ENCODE data around the gene ROR1.

The ROR1 gene

DNA sequence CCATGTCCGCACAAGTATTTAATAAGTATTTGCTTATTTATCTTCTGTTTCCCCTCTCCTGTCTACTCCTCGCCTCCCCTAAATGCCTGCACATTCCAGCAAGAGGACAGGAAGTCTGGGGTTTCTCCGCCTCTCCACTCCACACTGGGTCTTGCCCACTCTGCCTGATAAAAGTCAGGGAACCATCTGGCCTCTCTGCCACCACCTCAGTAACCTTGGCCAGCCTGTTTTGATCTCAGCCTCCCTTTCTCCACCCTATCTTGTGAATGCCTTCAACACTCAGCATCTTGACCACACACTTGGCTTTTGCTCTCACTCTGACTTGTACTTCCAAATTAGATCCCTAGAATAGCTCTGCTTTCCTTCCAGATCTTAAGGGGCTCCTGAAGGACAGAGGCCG, 264.3 kb downstream of the ROR1 start:
- H3K4me3 ChIP-seq (ENCODE audit: control insufficient read depth, low read depth, low read length): no peak overlapping the region
- DNase-seq (ENCODE audit: low read depth): peak; percentile 56
- TF ChIP-seq, protein P1, sequence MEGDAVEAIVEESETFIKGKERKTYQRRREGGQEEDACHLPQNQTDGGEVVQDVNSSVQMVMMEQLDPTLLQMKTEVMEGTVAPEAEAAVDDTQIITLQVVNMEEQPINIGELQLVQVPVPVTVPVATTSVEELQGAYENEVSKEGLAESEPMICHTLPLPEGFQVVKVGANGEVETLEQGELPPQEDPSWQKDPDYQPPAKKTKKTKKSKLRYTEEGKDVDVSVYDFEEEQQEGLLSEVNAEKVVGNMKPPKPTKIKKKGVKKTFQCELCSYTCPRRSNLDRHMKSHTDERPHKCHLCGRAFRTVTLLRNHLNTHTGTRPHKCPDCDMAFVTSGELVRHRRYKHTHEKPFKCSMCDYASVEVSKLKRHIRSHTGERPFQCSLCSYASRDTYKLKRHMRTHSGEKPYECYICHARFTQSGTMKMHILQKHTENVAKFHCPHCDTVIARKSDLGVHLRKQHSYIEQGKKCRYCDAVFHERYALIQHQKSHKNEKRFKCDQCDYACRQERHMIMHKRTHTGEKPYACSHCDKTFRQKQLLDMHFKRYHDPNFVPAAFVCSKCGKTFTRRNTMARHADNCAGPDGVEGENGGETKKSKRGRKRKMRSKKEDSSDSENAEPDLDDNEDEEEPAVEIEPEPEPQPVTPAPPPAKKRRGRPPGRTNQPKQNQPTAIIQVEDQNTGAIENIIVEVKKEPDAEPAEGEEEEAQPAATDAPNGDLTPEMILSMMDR (conservative IDR thresholded peaks at IDR 0.05; ENCODE audit: control insufficient read depth, insufficient read depth, low read depth, low read length): no peak

GRCh38 chr1:64038965-64039364, 265.1 kb downstream of the ROR1 start:
- TF ChIP-seq, protein P1 (conservative IDR thresholded peaks at IDR 0.05; ENCODE audit: control insufficient read depth, insufficient read depth, low read depth, low read length): no peak

DNA sequence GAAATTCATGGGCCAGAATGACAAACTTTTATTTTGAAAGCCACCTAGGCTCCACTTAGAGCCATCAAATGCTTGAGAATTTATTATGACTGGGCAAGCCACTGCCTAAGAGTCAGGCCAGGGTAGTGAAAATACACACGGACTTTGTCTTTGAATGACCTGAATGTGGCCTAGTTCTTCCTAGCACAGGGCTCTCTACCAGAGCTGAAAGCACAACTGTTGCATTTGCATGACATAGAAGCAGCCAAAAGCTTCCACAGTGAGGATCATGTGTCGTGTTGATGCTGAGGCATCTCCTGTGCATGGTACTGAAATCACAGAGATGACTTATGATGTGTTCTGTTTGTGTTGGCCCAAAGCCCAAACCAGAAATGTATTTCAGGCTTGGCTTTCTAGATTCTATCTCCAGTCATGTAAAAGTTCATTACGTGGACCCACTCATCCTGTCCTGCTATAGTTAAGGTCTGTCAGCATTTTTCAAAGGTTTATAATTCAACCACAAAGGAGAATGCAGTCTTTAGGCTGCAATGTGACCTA, 265.6 kb downstream of the ROR1 start:
- no peak overlapping the region for H3K4me3 ChIP-seq (ENCODE audit: control insufficient read depth, low read depth, low read length)
- peak; percentile 100 for DNase-seq (ENCODE audit: low read depth)
- TF ChIP-seq, protein P1 (conservative IDR thresholded peaks at IDR 0.05; ENCODE audit: control insufficient read depth, insufficient read depth, low read depth, low read length): no peak

More at GRCh38 chr1:64038965-64039364, 265.1 kb downstream of the ROR1 start:
- no peak overlapping the region for H3K4me3 ChIP-seq (ENCODE audit: control insufficient read depth, low read depth, low read length)
- DNase-seq (ENCODE audit: low read depth): peak; percentile 78

GRCh38 chr1:64041371-64042131, 267.7 kb downstream of the ROR1 start:
- TF ChIP-seq, protein P1 (conservative IDR thresholded peaks at IDR 0.05; ENCODE audit: control insufficient read depth, insufficient read depth, low read depth, low read length): no peak
- H3K4me3 ChIP-seq (ENCODE audit: control insufficient read depth, low read depth, low read length): no peak overlapping the region
- no peak for DNase-seq (ENCODE audit: low read depth)

DNA sequence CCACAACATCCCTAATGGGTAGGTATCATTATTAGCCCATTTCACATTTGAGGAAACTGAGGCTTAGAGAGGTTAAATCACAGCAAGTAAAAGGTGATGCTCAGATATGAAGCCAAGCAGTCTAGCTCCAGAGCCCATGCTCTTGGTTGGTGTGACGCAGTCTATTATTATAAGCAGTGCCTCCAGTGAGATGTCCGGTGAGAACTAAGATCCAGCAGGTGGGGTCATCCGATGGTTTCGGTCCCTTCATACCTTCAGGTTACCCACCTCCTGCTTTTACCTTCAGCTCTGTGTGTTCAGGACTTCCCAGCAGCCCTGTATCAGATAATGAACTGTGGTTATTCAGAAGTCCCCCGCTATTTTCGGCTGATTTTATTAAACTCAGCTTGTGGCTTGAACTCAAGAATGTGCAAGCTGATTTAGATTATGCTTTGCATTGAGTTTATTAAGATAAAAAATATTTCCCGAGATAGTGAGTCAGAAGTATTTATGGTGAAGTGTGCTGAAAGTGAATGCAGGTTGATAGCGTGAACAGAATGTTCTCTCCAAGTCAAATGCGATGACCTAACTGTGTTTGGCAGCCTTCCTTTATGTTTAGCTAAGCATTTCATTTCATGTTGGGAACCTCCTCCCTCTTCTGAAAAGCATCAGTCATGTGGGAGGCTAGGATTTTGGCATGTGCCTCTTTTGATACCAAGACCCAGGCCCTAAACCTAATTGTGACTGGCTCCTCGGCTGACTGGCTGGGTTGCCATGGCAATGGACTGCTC, 268.7 kb downstream of the ROR1 start:
- peak; percentile 100 for DNase-seq (ENCODE audit: low read depth)
- TF ChIP-seq, protein P1 (conservative IDR thresholded peaks at IDR 0.05; ENCODE audit: control insufficient read depth, insufficient read depth, low read depth, low read length): no peak
- H3K4me3 ChIP-seq (ENCODE audit: control insufficient read depth, low read depth, low read length): no peak overlapping the region

DNA sequence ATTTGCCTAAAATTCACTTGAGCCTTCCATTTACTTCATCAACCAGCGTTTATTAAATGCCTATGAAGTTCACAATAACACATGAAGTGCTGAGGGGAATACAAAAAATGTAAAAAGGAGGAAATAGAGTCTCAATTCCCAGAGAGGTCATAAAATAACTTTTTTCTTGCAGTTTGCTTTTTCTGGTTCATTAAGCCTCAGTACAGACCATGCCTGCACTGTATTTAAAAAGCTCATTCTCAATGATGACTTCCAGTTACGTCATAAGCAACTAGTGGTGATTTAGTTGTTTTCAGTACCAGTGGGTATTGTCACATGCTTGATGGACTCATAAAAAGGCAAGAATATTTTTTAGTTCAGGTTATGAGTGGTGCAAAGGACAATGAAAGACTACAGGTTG, 269.5 kb downstream of the ROR1 start:
- no peak overlapping the region for H3K4me3 ChIP-seq (ENCODE audit: control insufficient read depth, low read depth, low read length)
- peak; percentile 91 for DNase-seq (ENCODE audit: low read depth)
- TF ChIP-seq, protein P1 (conservative IDR thresholded peaks at IDR 0.05; ENCODE audit: control insufficient read depth, insufficient read depth, low read depth, low read length): no peak
